Left lung (tissue), 10 donors: ENCODE results near the gene SLC6A16. TPM values are rescaled to one million over a fixed set of nuclear protein-coding genes. Genes with fewer than 3 reads are reported as not detected.
A peak's percentile ranks its signal among the peaks of the same experiment; 100 is the strongest.

Source experiments
- ATAC-seq: fragments of 200-7000 bp; cut with Tn5 transposase; one replicate; pipeline ENCODE4 v1.9.1; 2020; ENCODE audit warnings: moderate library complexity
- DNase-seq, 4 donors: peaks; one replicate each; pipeline ENCODE4 v3.0.0-alpha.2; 2013 to 2020
- H3K27ac ChIP-seq, 2 donors: fragments of 200-600 bp; sonication (generic) in 1 of 2; one replicate each; pipeline versions ENCODE4 v1.5.0 to v1.8.0; 2020 to 2021
- H3K27me3 ChIP-seq, 2 donors: fragments of 200-600 bp; sonication (generic) in 1 of 2; one replicate each; pipeline versions ENCODE4 v1.5.0 to v1.8.0; 2020 to 2021
- H3K36me3 ChIP-seq, 2 donors: fragments of 200-600 bp; sonication (generic) in 1 of 2; one replicate each; pipeline versions ENCODE4 v1.5.0 to v1.8.0; 2020 to 2021
- H3K4me1 ChIP-seq, 2 donors: fragments of 200-600 bp; one replicate each; pipeline ENCODE4 v1.8.0; 2021
- H3K4me3 ChIP-seq, 2 donors: fragments of 200-600 bp; sonication (generic) in 1 of 2; one replicate each; pipeline versions ENCODE4 v1.5.0 to v1.8.0; 2020 to 2021; ENCODE audit warnings: mild to moderate bottlenecking in 1 of 2
- H3K9me3 ChIP-seq, 2 donors: fragments of 200-600 bp; sonication (generic) in 1 of 2; one replicate each; pipeline versions ENCODE4 v1.5.0 to v1.8.0; 2020 to 2021
- CTCF ChIP-seq, 2 donors: fragments of 200-600 bp; sonication (generic) in 1 of 2; IDR thresholded peaks; one replicate each; pipeline versions ENCODE4 v1.5.0 to v1.8.0; 2021; ENCODE audit warnings: antibody characterized with exemption in 2 of 2
- intact Hi-C, 2 donors: fragments of 100-400 bp; cut with DNase I; formaldehyde crosslinking; loops; one replicate each; pipeline versions ENCODE4 v1.11.2 to v1.14.2; 2022
- polyA plus RNA-seq, 6 donors: library from polyadenylated mRNA; unstranded; fragments of 120-200 nt; gene quantifications; one replicate each; pipeline ENCODE4 v1.2.1, GENCODE V29; 2013; ENCODE audit not compliant: insufficient read length in 6 of 6
- total RNA-seq, 2 donors: library from RNA; stranded (reverse); fragmentation: NEBNext Ultra II Directional; extraction: Animal tissue kit (Norgen Biotek cat#: 25700); gene quantifications; one replicate each; pipeline ENCODE4 v1.2.1, GENCODE V29; 2021
- donor health status: DM: no; HTN: yes; CAD: no.
- donor health status: DM: no; HTN: no; CAD: no.

The SLC6A16 gene
- total and polyA plus RNA-seq, 8 donors, result 0.52 to 6.2 (median 4.0) TPM

DNA sequence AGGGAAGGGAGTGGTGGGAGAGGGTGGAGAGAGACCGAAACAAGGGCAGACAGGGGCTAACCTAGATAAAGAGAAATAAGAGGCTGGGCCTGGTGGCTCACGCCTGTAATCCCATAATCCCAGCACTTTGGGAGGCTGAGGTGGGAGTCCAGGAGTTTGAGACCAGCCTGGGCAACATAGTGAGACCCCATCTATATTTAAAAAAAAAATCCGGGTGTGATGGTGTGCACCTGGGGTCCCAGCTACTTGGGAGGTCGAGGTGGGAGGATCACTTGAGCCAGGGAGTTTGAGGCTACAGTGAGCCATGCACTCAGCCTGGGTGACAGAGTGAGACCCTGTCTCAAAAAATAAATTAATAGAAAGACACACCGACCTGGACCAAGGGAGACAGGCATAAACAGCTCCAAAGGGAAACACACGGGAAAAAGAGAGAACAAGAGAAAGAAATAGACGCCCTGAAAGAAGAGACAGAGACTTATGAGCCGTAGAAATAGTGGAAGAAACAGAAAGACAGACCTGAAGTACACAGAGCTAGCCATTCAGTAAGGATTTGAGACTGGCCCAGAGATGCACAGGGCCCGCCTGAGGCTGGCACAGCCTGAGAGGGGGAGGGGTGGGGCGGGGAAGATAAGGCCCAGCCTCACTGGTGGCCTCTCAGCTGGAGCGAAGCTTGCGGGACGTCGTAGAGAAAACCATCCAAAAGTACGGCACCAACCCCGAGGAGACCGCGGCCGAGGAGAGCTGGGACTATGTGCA lies 12.5 kb upstream of the SLC6A16 start:
- Histone ChIP-seq H3K4me1 (peaks cover 6 to 73% of the 10 kb centered on the region in 2 donors), H3K4me3 (no peak overlapping the region), H3K36me3 (peaks cover 0 to 37% of the 10 kb centered on the region in 2 donors), H3K27me3 (no peaks in the 10 kb centered on the region), H3K9me3 (no peaks in the 10 kb centered on the region), H3K27ac (no peak overlapping the region)
- intact Hi-C loops, result no loop called here
- no peak for TF ChIP-seq CTCF (IDR thresholded peaks at IDR 0.05)
- ATAC-seq (no peak), DNase-seq (no peak)

DNA sequence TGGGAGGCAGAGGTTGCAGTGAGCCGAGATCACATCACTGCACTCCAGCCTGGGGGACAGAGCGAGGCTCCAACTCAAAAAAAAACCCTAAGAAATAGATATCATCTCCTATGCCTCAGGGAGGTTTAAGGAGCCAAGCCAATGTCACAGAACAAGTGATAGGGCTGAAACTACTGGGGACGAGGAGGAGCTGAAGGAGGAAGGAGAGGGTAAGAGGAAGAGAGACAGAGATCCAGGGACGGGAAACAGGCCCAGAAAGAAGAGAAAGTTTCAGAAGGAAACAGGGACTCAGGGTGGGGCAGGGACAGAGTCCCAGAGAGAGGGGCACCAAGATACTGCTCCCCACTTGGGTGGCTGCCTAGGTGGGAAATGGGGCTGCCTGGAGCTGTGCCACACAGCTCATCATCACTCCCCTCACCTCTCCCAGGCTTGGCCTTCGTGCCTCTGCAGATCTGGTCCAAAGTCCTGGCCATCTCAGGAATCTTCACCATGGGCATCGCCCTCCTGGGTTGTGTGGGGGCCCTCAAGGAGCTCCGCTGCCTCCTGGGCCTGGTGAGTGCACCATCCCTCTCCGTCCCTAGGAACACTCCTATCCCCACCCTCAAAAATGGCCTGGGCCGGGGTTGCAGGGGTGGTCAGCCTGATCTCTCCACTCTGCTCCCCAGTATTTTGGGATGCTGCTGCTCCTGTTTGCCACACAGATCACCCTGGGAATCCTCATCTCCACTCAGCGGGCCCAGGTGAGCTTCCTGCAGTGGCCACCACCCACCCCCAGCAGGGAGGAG lies 11.7 kb upstream of the SLC6A16 start:
- ATAC-seq (no peak), DNase-seq (no peak)
- Histone ChIP-seq H3K36me3 (peaks cover 0 to 29% of the 10 kb centered on the region in 2 donors), H3K27me3 (no peaks in the 10 kb centered on the region), H3K9me3 (no peaks in the 10 kb centered on the region), H3K4me3 (peak overlapping the region in 1 of 2 donors; percentile 62), H3K27ac (peak overlapping the region in 1 of 2 donors; percentile 86), H3K4me1 (peaks cover 6 to 79% of the 10 kb centered on the region in 2 donors)
- no peak for TF ChIP-seq CTCF (IDR thresholded peaks at IDR 0.05)
- intact Hi-C loops, result no loop called here

GRCh38 chr19:49335784-49336481 lies 10.9 kb upstream of the SLC6A16 start:
- peaks cover 6 to 83% of the 10 kb centered on the region in 2 donors for H3K4me1 ChIP-seq
- H3K27me3 ChIP-seq, result no peaks in the 10 kb centered on the region
- peak overlapping the region; percentile 62 to 86 for H3K27ac ChIP-seq
- ATAC-seq (no peak), DNase-seq (no peak)
- no peaks in the 10 kb centered on the region for H3K9me3 ChIP-seq
- intact Hi-C loops, result no loop called here
- H3K4me3 ChIP-seq, result peak overlapping the region; percentile 17 to 62
- no peak for TF ChIP-seq CTCF (IDR thresholded peaks at IDR 0.05)
- H3K36me3 ChIP-seq, result peaks cover 0 to 22% of the 10 kb centered on the region in 2 donors

GRCh38 chr19:49335071-49335783 lies 10.2 kb upstream of the SLC6A16 start, which contains the start of gene CD37:
CD37 (plus strand) TSS chr19:49335406; CDS start chr19:49335541, 135 bp downstream.
- H3K36me3 ChIP-seq, result peaks cover 0 to 15% of the 10 kb centered on the region in 2 donors
- no peaks in the 10 kb centered on the region for H3K27me3 ChIP-seq
- intact Hi-C loops, result no loop called here
- H3K4me3 ChIP-seq, result peak within 1 kb of the TSS; percentile 17 to 62
- ATAC-seq (no peak), DNase-seq (peak in 2 of 4 donors; percentile 54 to 85)
- TF ChIP-seq CTCF (IDR thresholded peaks at IDR 0.05), result no peak
- H3K4me1 ChIP-seq, result peaks cover 6 to 77% of the 10 kb centered on the region in 2 donors
- no peaks in the 10 kb centered on the region for H3K9me3 ChIP-seq
- peak within 1 kb of the TSS; percentile 62 to 86 for H3K27ac ChIP-seq
